ENCODE results near the gene C5AR2. TPM values are rescaled to one million over a fixed set of nuclear protein-coding genes. Genes with fewer than 3 reads are reported as not detected.

Gene C5AR2
- total RNA-seq, 1 experiment from 2014 or later: not detected

DNA sequence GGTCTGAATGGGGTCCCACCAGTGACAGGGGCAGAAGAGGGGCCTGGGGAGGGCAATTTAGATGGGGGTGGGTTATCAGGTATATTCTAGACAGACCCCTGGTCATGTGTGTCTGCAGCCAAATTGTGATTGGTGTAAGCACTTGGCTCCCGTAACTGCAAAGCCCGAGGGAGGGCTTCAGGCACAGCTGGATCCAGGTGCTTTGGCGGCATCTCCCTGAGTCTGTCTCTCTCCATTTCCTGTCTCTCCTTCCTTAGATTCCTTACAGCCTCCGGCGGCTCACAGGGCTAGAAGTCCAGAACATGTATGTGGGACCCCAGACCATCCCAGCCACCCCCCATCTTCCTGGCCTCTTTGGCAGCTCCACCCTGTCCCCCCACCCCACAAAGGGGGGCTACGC lies 48.6 kb downstream of the C5AR2 start:
- no peak overlapping the region for H4K8ac ChIP-seq (replicated peaks; ENCODE audit: insufficient read length, low read depth, low read length)

More for the DNA sequence above, 48.6 kb downstream of the C5AR2 start:
- H4K91ac ChIP-seq (ENCODE audit: insufficient read length, low read depth, low read length): no peak overlapping the region
- H3K79me1 ChIP-seq (ENCODE audit: insufficient read depth, low read depth, low read length, poor library complexity, severe bottlenecking): no peaks in the 10 kb centered on the region
- TF ChIP-seq, protein P1, sequence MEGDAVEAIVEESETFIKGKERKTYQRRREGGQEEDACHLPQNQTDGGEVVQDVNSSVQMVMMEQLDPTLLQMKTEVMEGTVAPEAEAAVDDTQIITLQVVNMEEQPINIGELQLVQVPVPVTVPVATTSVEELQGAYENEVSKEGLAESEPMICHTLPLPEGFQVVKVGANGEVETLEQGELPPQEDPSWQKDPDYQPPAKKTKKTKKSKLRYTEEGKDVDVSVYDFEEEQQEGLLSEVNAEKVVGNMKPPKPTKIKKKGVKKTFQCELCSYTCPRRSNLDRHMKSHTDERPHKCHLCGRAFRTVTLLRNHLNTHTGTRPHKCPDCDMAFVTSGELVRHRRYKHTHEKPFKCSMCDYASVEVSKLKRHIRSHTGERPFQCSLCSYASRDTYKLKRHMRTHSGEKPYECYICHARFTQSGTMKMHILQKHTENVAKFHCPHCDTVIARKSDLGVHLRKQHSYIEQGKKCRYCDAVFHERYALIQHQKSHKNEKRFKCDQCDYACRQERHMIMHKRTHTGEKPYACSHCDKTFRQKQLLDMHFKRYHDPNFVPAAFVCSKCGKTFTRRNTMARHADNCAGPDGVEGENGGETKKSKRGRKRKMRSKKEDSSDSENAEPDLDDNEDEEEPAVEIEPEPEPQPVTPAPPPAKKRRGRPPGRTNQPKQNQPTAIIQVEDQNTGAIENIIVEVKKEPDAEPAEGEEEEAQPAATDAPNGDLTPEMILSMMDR (conservative IDR thresholded peaks at IDR 0.05): no peak
- no peak overlapping the region for H2BK5ac ChIP-seq (ENCODE audit: insufficient read length, low read length)
- no peak overlapping the region for H2BK20ac ChIP-seq (ENCODE audit: low read depth, low read length, poor library complexity, severe bottlenecking)
- no peaks in the 10 kb centered on the region for H4K20me1 ChIP-seq (ENCODE audit: control insufficient read depth, insufficient read depth, insufficient read length)
- no peak overlapping the region for H3K4ac ChIP-seq (ENCODE audit: low read depth, low read length)
- no CpG with 5 or more reads among the region's 6 CpGs for WGBS (ENCODE audit: extremely low coverage, insufficient read length, low lambda C conversion rate)
- no peak overlapping the region for H2BK120ac ChIP-seq (ENCODE audit: low read depth, low read length, poor library complexity, severe bottlenecking)
- Mint-ChIP-seq H3K4me3 (no peak overlapping the region), H3K36me3 (ENCODE audit: insufficient read depth in 1 of 3, low read depth in 3 of 3) (peaks cover 23 to 68% (median 49%) of the 10 kb centered on the region in 3 experiments; a peak in 6 of 7 replicates), H3K9me3 (no peaks in the 10 kb centered on the region), H3K27ac (no peak overlapping the region; a peak in 1 of 7 replicates), H3K4me1 (peaks cover 4 to 7% of the 10 kb centered on the region in 2 experiments; a peak in 3 of 4 replicates), H3K27me3 (ENCODE audit: low read depth) (no peaks in the 10 kb centered on the region)
- H2AK5ac ChIP-seq (ENCODE audit: insufficient read length, low read length): no peak overlapping the region
- no peak overlapping the region for H3K9ac ChIP-seq (ENCODE audit: extremely low read depth, insufficient read length, low read length)
- no peak overlapping the region for H4K5ac ChIP-seq (ENCODE audit: insufficient read length, low read depth, low read length)
- no peak overlapping the region for H3K27ac ChIP-seq (ENCODE audit: insufficient read length, low read depth, low read length)
- H3K23me2 ChIP-seq (ENCODE audit: insufficient read length, low read depth, low read length, poor library complexity, severe bottlenecking): no peaks in the 10 kb centered on the region
- no peak overlapping the region for H3T11ph ChIP-seq (ENCODE audit: low read length)
- no peak overlapping the region for H3K4me2 ChIP-seq (ENCODE audit: insufficient read depth, insufficient read length, low read length)
- no peak overlapping the region for H3K14ac ChIP-seq (ENCODE audit: insufficient read depth, low read length)
- H3K23ac ChIP-seq (ENCODE audit: insufficient read length, low read depth, low read length): no peak overlapping the region
- no peak overlapping the region for H2BK15ac ChIP-seq (ENCODE audit: low read depth, low read length)
- H3K56ac ChIP-seq (ENCODE audit: insufficient read length, low read depth, low read length): no peak overlapping the region
- H2AFZ ChIP-seq (ENCODE audit: low read length): no peak overlapping the region
- H3K9me3 ChIP-seq (ENCODE audit: control insufficient read depth, low read depth, low read length): no peaks in the 10 kb centered on the region
- H3K79me2 ChIP-seq (ENCODE audit: insufficient read depth, low read length): no peaks in the 10 kb centered on the region
- no peak for DNase-seq
- H2BK12ac ChIP-seq (ENCODE audit: insufficient read length, low read depth, low read length): no peak overlapping the region
- H3K27me3 ChIP-seq (ENCODE audit: insufficient read depth, low read length): no peaks in the 10 kb centered on the region
- no peaks in the 10 kb centered on the region for H3K4me1 ChIP-seq (ENCODE audit: insufficient read depth, low read length)
- no peak overlapping the region for H3K18ac ChIP-seq (ENCODE audit: insufficient read length, low read depth, low read length)

Data from H9 (cell line).